Measurements from ENCODE around the gene ATP11A. TPM values are rescaled to one million over a fixed set of nuclear protein-coding genes. Genes with fewer than 3 reads are reported as not detected.

The ATP11A gene
- total RNA-seq, 1 donor from 2014 or later = 70.9 TPM

- H3K4me3 Mint-ChIP-seq = no peak overlapping the region
- TF ChIP-seq, protein P1, sequence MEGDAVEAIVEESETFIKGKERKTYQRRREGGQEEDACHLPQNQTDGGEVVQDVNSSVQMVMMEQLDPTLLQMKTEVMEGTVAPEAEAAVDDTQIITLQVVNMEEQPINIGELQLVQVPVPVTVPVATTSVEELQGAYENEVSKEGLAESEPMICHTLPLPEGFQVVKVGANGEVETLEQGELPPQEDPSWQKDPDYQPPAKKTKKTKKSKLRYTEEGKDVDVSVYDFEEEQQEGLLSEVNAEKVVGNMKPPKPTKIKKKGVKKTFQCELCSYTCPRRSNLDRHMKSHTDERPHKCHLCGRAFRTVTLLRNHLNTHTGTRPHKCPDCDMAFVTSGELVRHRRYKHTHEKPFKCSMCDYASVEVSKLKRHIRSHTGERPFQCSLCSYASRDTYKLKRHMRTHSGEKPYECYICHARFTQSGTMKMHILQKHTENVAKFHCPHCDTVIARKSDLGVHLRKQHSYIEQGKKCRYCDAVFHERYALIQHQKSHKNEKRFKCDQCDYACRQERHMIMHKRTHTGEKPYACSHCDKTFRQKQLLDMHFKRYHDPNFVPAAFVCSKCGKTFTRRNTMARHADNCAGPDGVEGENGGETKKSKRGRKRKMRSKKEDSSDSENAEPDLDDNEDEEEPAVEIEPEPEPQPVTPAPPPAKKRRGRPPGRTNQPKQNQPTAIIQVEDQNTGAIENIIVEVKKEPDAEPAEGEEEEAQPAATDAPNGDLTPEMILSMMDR (conservative IDR thresholded peaks at IDR 0.05) = no peak
- H3K27me3 Mint-ChIP-seq = no peaks in the 10 kb centered on the region
- DNase-seq (ENCODE audit: extremely low spot score, unreplicated experiment) = peak; percentile 31
- no peaks in the 10 kb centered on the region for H3K9me3 Mint-ChIP-seq
- H3K36me3 Mint-ChIP-seq = no peaks in the 10 kb centered on the region
- peaks cover 17% of the 10 kb centered on the region for H3K4me1 Mint-ChIP-seq (ENCODE audit: unreplicated experiment)
- H3K27ac Mint-ChIP-seq = no peak overlapping the region
Observed at GRCh38 chr13:112685896-112686295, 3.9 kb upstream of the ATP11A start.

DNA sequence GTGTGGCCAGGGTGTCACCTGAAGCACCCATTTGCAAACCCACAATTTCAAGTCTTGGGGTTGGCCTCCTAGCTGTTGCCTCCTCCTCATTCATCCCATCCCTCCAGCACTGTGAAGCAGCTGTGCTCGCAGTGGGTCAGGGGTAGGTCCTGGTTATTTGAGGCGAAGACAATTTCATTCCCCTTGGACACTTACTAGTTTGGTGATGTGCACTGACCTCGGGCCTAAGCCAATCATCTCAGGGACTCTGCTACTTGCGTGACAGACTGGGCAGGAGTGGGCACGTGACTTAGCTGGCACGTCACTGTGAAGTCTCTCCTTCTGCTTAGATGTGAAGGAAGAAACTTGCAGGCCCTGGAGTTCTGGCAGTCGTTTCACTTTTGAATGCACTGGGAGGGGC, 3.5 kb upstream of the ATP11A start:
- Mint-ChIP-seq H3K27me3 (peaks cover under 1% of the 10 kb centered on the region), H3K4me1 (ENCODE audit: unreplicated experiment) (peaks cover 18% of the 10 kb centered on the region), H3K4me3 (no peak overlapping the region), H3K36me3 (no peaks in the 10 kb centered on the region), H3K27ac (no peak overlapping the region), H3K9me3 (no peaks in the 10 kb centered on the region)
- TF ChIP-seq, protein P1 (conservative IDR thresholded peaks at IDR 0.05) = no peak
- peak; percentile 58 for DNase-seq (ENCODE audit: extremely low spot score, unreplicated experiment)

GRCh38 chr13:112686987-112687386, 2.9 kb upstream of the ATP11A start:
- H3K36me3 Mint-ChIP-seq = no peaks in the 10 kb centered on the region
- peaks cover 24% of the 10 kb centered on the region for H3K4me1 Mint-ChIP-seq (ENCODE audit: unreplicated experiment)
- H3K27me3 Mint-ChIP-seq = peaks cover 7% of the 10 kb centered on the region
- no peaks in the 10 kb centered on the region for H3K9me3 Mint-ChIP-seq
- no peak overlapping the region for H3K27ac Mint-ChIP-seq
- no peak for DNase-seq (ENCODE audit: extremely low spot score, unreplicated experiment)
- no peak overlapping the region for H3K4me3 Mint-ChIP-seq
- TF ChIP-seq, protein P1 (conservative IDR thresholded peaks at IDR 0.05) = no peak

DNA sequence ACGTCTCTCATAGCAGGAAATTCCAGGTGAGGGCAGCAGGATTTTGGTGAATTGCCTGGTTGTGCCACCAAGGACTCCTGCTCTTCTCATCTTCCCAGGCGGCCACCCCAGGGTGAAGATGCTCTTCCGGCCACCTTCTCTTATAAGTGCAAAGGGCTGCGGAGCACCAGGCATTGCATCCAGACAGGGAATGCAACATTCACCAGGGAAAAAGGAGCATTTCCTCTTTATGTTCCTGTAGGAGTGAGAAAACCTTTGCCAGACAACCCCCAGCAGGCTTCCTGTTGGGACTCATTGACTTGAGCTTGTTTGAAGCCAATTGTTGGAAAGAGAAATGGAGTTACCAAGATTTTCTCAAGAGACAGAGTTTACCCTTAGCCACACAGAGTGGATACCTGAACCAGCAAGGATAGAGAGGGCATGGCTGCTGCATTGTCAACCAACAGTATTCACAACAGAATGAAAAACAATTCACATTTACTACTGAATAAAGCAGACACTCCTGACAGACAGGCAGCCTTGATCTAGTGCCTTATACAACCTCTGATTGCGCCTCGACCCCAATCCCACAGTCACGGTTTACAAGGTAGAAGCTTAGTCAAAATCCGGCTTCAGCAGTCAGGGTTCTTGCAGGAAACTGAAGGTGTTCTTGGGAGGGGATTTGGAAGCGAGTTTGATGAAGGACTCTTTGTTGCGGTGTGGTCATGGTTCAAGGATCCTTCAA, 1.8 kb upstream of the ATP11A start:
- Mint-ChIP-seq H3K36me3 (no peaks in the 10 kb centered on the region), H3K4me1 (ENCODE audit: unreplicated experiment) (peaks cover 34% of the 10 kb centered on the region), H3K4me3 (peak overlapping the region; percentile 86), H3K27me3 (peaks cover 7% of the 10 kb centered on the region), H3K27ac (peak overlapping the region; percentile 86), H3K9me3 (no peaks in the 10 kb centered on the region)
- no peak for DNase-seq (ENCODE audit: extremely low spot score, unreplicated experiment)
- TF ChIP-seq, protein P1 (conservative IDR thresholded peaks at IDR 0.05) = no peak

DNA sequence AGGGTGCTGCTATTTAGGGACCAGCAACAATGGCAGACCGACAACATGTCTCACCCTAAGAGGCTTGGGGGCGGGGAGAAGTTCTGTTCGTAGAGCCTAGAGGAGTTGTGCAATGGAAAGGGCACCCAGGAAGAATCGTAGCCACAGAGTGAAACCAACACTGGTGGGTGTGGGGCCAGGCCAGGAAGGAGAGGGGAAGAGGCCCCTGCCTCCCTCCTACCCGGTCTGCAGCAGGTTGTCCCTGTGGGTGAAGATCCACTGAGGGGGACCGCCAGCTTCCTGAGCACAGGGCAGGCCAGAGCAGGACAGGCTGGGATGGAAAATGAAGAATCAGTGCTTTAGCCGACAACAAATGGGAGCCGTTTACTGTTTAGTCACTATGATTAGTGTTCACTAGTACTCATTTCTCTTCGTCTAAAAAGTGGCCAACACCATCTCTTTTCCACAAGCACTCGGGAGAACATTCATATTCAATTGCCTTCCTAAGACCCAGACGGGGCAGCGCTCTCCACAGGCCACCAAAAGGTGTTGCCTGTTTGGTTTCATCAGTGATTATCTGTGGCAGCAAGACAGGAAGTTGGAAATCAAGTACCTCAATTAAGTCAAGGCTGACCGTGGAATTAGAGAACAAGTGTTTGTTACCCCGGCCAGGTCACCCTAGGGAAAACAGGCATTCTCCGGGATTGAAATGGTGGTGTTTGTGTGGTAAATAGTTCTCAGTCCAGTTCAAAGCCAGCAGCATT, 1.1 kb upstream of the ATP11A start:
- H3K9me3 Mint-ChIP-seq = no peaks in the 10 kb centered on the region
- H3K4me3 Mint-ChIP-seq = peak overlapping the region; percentile 86
- H3K27ac Mint-ChIP-seq = peak overlapping the region; percentile 86
- TF ChIP-seq, protein P1 (conservative IDR thresholded peaks at IDR 0.05) = no peak
- no peaks in the 10 kb centered on the region for H3K36me3 Mint-ChIP-seq
- no peak for DNase-seq (ENCODE audit: extremely low spot score, unreplicated experiment)
- H3K4me1 Mint-ChIP-seq (ENCODE audit: unreplicated experiment) = peaks cover 39% of the 10 kb centered on the region
- peaks cover 7% of the 10 kb centered on the region for H3K27me3 Mint-ChIP-seq
